Measurements from ENCODE around the gene NDUFS8.

NDUFS8 gene

GRCh38 chr11:68041617-68042218, 11.2 kb downstream of the NDUFS8 start:
- Histone ChIP-seq H3K4me3 (ENCODE audit: low read length, poor library complexity, severe bottlenecking) (no peak overlapping the region), H3K9me2 (replicated peaks; ENCODE audit: low read depth, low read length) (no peaks in the 10 kb centered on the region), H2AFZ (ENCODE audit: low read length) (no peak overlapping the region), H3K4me1 (ENCODE audit: insufficient read depth, low read length, poor library complexity, severe bottlenecking) (peaks cover 30% of the 10 kb centered on the region), H3K9ac (ENCODE audit: low read depth, low read length, poor library complexity, severe bottlenecking) (peak overlapping the region; percentile 78), H3K9me3 (ENCODE audit: insufficient read depth, low read depth, low read length) (no peaks in the 10 kb centered on the region), H3K4me2 (ENCODE audit: low read depth, low read length, poor library complexity, severe bottlenecking) (peak overlapping the region; percentile 80), H3K36me3 (ENCODE audit: insufficient read depth, low read length) (no peaks in the 10 kb centered on the region), H4K20me1 (ENCODE audit: insufficient read depth, low read length, poor library complexity, severe bottlenecking) (no peaks in the 10 kb centered on the region), H3F3A (ENCODE audit: low read depth) (peaks cover 2% of the 10 kb centered on the region; the same call in 1 of the 2 replicates), H3K79me2 (ENCODE audit: insufficient read depth, low read length) (no peaks in the 10 kb centered on the region), H3K27me3 (ENCODE audit: insufficient read depth, low read length, poor library complexity, severe bottlenecking) (no peaks in the 10 kb centered on the region)
- no peak for TF ChIP-seq EZH2phosphoT487 (IDR thresholded peaks at IDR 0.05; ENCODE audit: borderline replicate concordance)
- no peak for TF ChIP-seq CTCF (conservative IDR thresholded peaks at IDR 0.05; ENCODE audit: low read length)

DNA sequence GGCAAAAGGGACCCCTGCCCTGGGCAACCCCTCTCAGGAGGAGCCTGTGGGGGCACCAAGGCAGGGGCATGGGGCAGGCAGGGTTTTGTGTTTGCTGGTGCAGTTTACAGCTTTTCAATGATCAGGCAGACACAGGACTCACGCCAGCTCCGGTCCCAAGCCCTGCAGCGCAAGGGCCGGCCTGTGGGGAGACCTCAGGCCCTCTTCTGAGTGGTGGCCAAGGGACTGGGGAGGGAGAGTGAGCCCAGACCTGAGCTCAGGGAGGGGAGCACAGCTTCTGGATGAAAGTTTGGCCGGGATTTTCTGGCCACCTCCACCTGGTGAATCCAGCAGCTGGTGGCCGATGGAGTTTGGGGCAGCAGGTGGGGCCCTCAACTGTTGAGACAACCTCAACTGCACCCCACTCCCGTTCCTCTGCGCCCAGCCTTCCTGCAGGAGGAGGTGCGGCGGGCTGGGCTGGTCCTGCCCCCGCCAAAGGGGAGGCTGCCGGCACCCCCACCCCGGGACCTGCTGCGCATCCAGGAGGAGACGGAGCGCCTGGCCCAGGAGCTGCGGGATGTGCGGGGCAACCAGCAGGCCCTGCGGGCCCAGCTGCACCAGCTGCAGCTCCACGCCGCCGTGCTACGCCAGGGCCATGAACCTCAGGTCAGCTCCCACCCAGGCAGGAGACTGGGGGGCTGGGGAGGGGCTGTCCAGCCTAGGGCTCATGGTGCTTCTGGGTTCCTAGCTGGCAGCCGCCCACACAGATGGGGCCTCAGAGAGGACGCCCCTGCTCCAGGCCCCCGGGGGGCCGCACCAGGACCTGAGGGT, 11.9 kb downstream of the NDUFS8 start:
- no peak overlapping the region for H2AFZ ChIP-seq (ENCODE audit: low read length)
- H3F3A ChIP-seq (ENCODE audit: low read depth): no peaks in the 10 kb centered on the region; the same call in 1 of the 2 replicates
- no peaks in the 10 kb centered on the region for H3K9me2 ChIP-seq (replicated peaks; ENCODE audit: low read depth, low read length)
- H3K79me2 ChIP-seq (ENCODE audit: insufficient read depth, low read length): no peaks in the 10 kb centered on the region
- H3K27me3 ChIP-seq (ENCODE audit: insufficient read depth, low read length, poor library complexity, severe bottlenecking): no peaks in the 10 kb centered on the region
- H3K4me3 ChIP-seq (ENCODE audit: low read length, poor library complexity, severe bottlenecking): no peak overlapping the region
- H3K36me3 ChIP-seq (ENCODE audit: insufficient read depth, low read length): no peaks in the 10 kb centered on the region
- no peaks in the 10 kb centered on the region for H3K9me3 ChIP-seq (ENCODE audit: insufficient read depth, low read depth, low read length)
- no peak for TF ChIP-seq CTCF (conservative IDR thresholded peaks at IDR 0.05; ENCODE audit: low read length)
- TF ChIP-seq EZH2phosphoT487 (IDR thresholded peaks at IDR 0.05; ENCODE audit: borderline replicate concordance): no peak
- H3K4me1 ChIP-seq (ENCODE audit: insufficient read depth, low read length, poor library complexity, severe bottlenecking): peaks cover 23% of the 10 kb centered on the region
- H3K9ac ChIP-seq (ENCODE audit: low read depth, low read length, poor library complexity, severe bottlenecking): peak overlapping the region; percentile 78
- no peaks in the 10 kb centered on the region for H4K20me1 ChIP-seq (ENCODE audit: insufficient read depth, low read length, poor library complexity, severe bottlenecking)
- no peak overlapping the region for H3K4me2 ChIP-seq (ENCODE audit: low read depth, low read length, poor library complexity, severe bottlenecking)

- Histone ChIP-seq H3K4me2 (ENCODE audit: low read depth, low read length, poor library complexity, severe bottlenecking) (no peak overlapping the region), H3K27me3 (ENCODE audit: insufficient read depth, low read length, poor library complexity, severe bottlenecking) (no peaks in the 10 kb centered on the region), H3K4me1 (ENCODE audit: insufficient read depth, low read length, poor library complexity, severe bottlenecking) (peaks cover 20% of the 10 kb centered on the region), H3K9me3 (ENCODE audit: insufficient read depth, low read depth, low read length) (no peaks in the 10 kb centered on the region), H3F3A (ENCODE audit: low read depth) (no peaks in the 10 kb centered on the region), H3K9me2 (replicated peaks; ENCODE audit: low read depth, low read length) (no peaks in the 10 kb centered on the region), H3K79me2 (ENCODE audit: insufficient read depth, low read length) (no peaks in the 10 kb centered on the region), H2AFZ (ENCODE audit: low read length) (no peak overlapping the region), H3K36me3 (ENCODE audit: insufficient read depth, low read length) (no peaks in the 10 kb centered on the region), H3K4me3 (ENCODE audit: low read length, poor library complexity, severe bottlenecking) (no peak overlapping the region), H4K20me1 (ENCODE audit: insufficient read depth, low read length, poor library complexity, severe bottlenecking) (no peaks in the 10 kb centered on the region), H3K9ac (ENCODE audit: low read depth, low read length, poor library complexity, severe bottlenecking) (no peak overlapping the region)
- no peak for TF ChIP-seq CTCF (conservative IDR thresholded peaks at IDR 0.05; ENCODE audit: low read length)
- no peak for TF ChIP-seq EZH2phosphoT487 (IDR thresholded peaks at IDR 0.05; ENCODE audit: borderline replicate concordance)
Measured at GRCh38 chr11:68043029-68043348, 12.5 kb downstream of the NDUFS8 start.
